Karpas-422 (cell line): ENCODE measurements around the gene ANTXR1. TPM values are rescaled to one million over a fixed set of nuclear protein-coding genes. Genes with fewer than 3 reads are reported as not detected.
"Not testable (repeated sequence)": the region's sequence is repeated elsewhere in the genome, so short reads cannot be mapped to it uniquely, and the experiment has no call there.

Source experiments
- DNase-seq: peaks from one replicate; pipeline ENCODE4 v3.0.0-alpha.2; 2015
- H2AFZ ChIP-seq: fragments of 200-600 bp; sonication (generic); 2 replicates; pipeline ENCODE4 v1.6.1; 2014; ENCODE audit warnings: antibody characterized with exemption, low read length, mixed read lengths
- H3K27ac ChIP-seq: fragments of 200-600 bp; sonication (generic); 2 replicates; pipeline ENCODE4 v1.5.1; 2014; ENCODE audit warnings: mild to moderate bottlenecking, low read length, moderate library complexity
- H3K27me3 ChIP-seq: fragments of 200-600 bp; sonication (generic); 2 replicates; pipeline ENCODE4 v1.6.1; 2014; ENCODE audit warnings: low read length, mixed read lengths
- H3K36me3 ChIP-seq: fragments of 200-600 bp; sonication (generic); 2 replicates; pipeline ENCODE4 v1.6.1; 2014; ENCODE audit warnings: low read length, mixed read lengths; ENCODE audit not compliant: insufficient read depth
- H3K4me1 ChIP-seq: fragments of 200-600 bp; sonication (generic); 2 replicates; pipeline ENCODE4 v1.6.1; 2014; ENCODE audit warnings: mild to moderate bottlenecking, low read length, mixed read lengths
- H3K4me2 ChIP-seq: fragments of 200-600 bp; sonication (generic); 2 replicates; pipeline ENCODE4 v1.6.1; 2014; ENCODE audit warnings: low read length, low read depth, mild to moderate bottlenecking; ENCODE audit not compliant: poor library complexity, severe bottlenecking
- H3K4me3 ChIP-seq: fragments of 200-600 bp; sonication (generic); 2 replicates; pipeline ENCODE4 v1.5.1; 2014; ENCODE audit warnings: mild to moderate bottlenecking, antibody characterized with exemption, low read length, mixed read lengths
- H3K79me2 ChIP-seq: fragments of 200-600 bp; sonication (generic); 2 replicates; pipeline ENCODE4 v1.6.1; 2014; ENCODE audit warnings: mild to moderate bottlenecking, low read length, mixed read lengths
- H3K9ac ChIP-seq: fragments of 200-600 bp; sonication (generic); 2 replicates; pipeline ENCODE4 v1.6.0; 2014; ENCODE audit warnings: low read length
- H3K9me2 ChIP-seq: fragments of 200-600 bp; sonication (generic), shearing (Covaris generic); replicated peaks from 2 replicates; pipeline ENCODE4 v1.6.0; 2014; ENCODE audit warnings: mild to moderate bottlenecking, low read length, moderate library complexity; ENCODE audit not compliant: insufficient read depth
- H3K9me3 ChIP-seq: fragments of 300-700, 200-600 bp; sonication (generic); 2 replicates; pipeline ENCODE4 v1.6.1; 2014; ENCODE audit warnings: low read length, mixed read lengths
- H4K20me1 ChIP-seq: fragments of 200-600 bp; sonication (generic); 2 replicates; pipeline ENCODE4 v1.6.1; 2014; ENCODE audit warnings: mild to moderate bottlenecking, antibody characterized with exemption, low read length, low read depth; ENCODE audit not compliant: insufficient read depth
- total RNA-seq: library from RNA; depleted of rRNA; stranded (reverse); fragments of >200 nt; shearing (Covaris generic); gene quantifications from 2 replicates; pipeline ENCODE4 v1.2.3, GENCODE V29; 2014; ENCODE audit warnings: low replicate concordance

ANTXR1 gene
- total RNA-seq, 1 experiment from 2014 or later, result not detected

GRCh38 chr2:69235835-69236234 lies 222.9 kb downstream of the ANTXR1 start:
- not testable (repeated sequence) for H3K79me2 ChIP-seq, H3K4me3 ChIP-seq, H3K4me1 ChIP-seq, H3K27ac ChIP-seq, H4K20me1 ChIP-seq, H3K4me2 ChIP-seq, H3K27me3 ChIP-seq, DNase-seq, H3K9me3 ChIP-seq, H2AFZ ChIP-seq, H3K9me2 ChIP-seq, H3K36me3 ChIP-seq, H3K9ac ChIP-seq

- no peak overlapping the region for H2AFZ ChIP-seq
- H3K4me3 ChIP-seq, result no peak overlapping the region
- H3K36me3 ChIP-seq, result no peaks in the 10 kb centered on the region
- no peak overlapping the region for H3K9ac ChIP-seq
- no peaks in the 10 kb centered on the region for H3K27me3 ChIP-seq
- no peaks in the 10 kb centered on the region for H3K79me2 ChIP-seq
- no peaks in the 10 kb centered on the region for H3K4me1 ChIP-seq
- H3K9me3 ChIP-seq, result no peaks in the 10 kb centered on the region
- no peaks in the 10 kb centered on the region for H3K9me2 ChIP-seq
- DNase-seq, result no peak
- H3K27ac ChIP-seq, result no peak overlapping the region
- no peaks in the 10 kb centered on the region for H4K20me1 ChIP-seq
- H3K4me2 ChIP-seq, result no peak overlapping the region
Observed at GRCh38 chr2:69237070-69237670, 224.2 kb downstream of the ANTXR1 start.

- Histone ChIP-seq H3K79me2 (no peaks in the 10 kb centered on the region), H3K9me2 (no peaks in the 10 kb centered on the region), H3K9ac (no peak overlapping the region), H3K4me1 (no peaks in the 10 kb centered on the region), H3K9me3 (no peaks in the 10 kb centered on the region), H3K27me3 (no peaks in the 10 kb centered on the region), H3K27ac (no peak overlapping the region), H3K4me2 (no peak overlapping the region), H3K4me3 (no peak overlapping the region), H3K36me3 (no peaks in the 10 kb centered on the region), H2AFZ (no peak overlapping the region), H4K20me1 (no peaks in the 10 kb centered on the region)
- DNase-seq, result no peak
Observed at GRCh38 chr2:69238449-69239031, 225.6 kb downstream of the ANTXR1 start.

GRCh38 chr2:69241093-69241492 lies 228.1 kb downstream of the ANTXR1 start:
- Histone ChIP-seq H3K36me3 (no peaks in the 10 kb centered on the region), H3K27me3 (no peaks in the 10 kb centered on the region), H3K4me1 (no peaks in the 10 kb centered on the region), H3K9me2 (no peaks in the 10 kb centered on the region), H4K20me1 (no peaks in the 10 kb centered on the region), H2AFZ (no peak overlapping the region), H3K9ac (no peak overlapping the region), H3K27ac (no peak overlapping the region), H3K79me2 (no peaks in the 10 kb centered on the region), H3K9me3 (no peaks in the 10 kb centered on the region), H3K4me2 (no peak overlapping the region), H3K4me3 (no peak overlapping the region)
- DNase-seq, result no peak

GRCh38 chr2:69241664-69242514 lies 228.9 kb downstream of the ANTXR1 start:
- H3K9me3 ChIP-seq, result no peaks in the 10 kb centered on the region
- no peaks in the 10 kb centered on the region for H3K9me2 ChIP-seq
- H3K9ac ChIP-seq, result no peak overlapping the region
- no peak overlapping the region for H3K4me2 ChIP-seq
- no peak overlapping the region for H3K4me3 ChIP-seq
- H3K36me3 ChIP-seq, result no peaks in the 10 kb centered on the region
- no peak overlapping the region for H3K27ac ChIP-seq
- no peak overlapping the region for H2AFZ ChIP-seq
- no peaks in the 10 kb centered on the region for H3K79me2 ChIP-seq
- DNase-seq, result no peak
- H4K20me1 ChIP-seq, result no peaks in the 10 kb centered on the region
- no peaks in the 10 kb centered on the region for H3K27me3 ChIP-seq
- no peaks in the 10 kb centered on the region for H3K4me1 ChIP-seq

GRCh38 chr2:69242651-69243051 lies 229.7 kb downstream of the ANTXR1 start:
- no peak overlapping the region for H3K4me2 ChIP-seq
- no peaks in the 10 kb centered on the region for H3K27me3 ChIP-seq
- H3K36me3 ChIP-seq, result no peaks in the 10 kb centered on the region
- no peaks in the 10 kb centered on the region for H3K79me2 ChIP-seq
- no peak overlapping the region for H3K9ac ChIP-seq
- no peak overlapping the region for H3K4me3 ChIP-seq
- H4K20me1 ChIP-seq, result no peaks in the 10 kb centered on the region
- H3K9me3 ChIP-seq, result no peaks in the 10 kb centered on the region
- no peak overlapping the region for H2AFZ ChIP-seq
- H3K9me2 ChIP-seq, result no peaks in the 10 kb centered on the region
- H3K27ac ChIP-seq, result no peak overlapping the region
- no peaks in the 10 kb centered on the region for H3K4me1 ChIP-seq
- DNase-seq, result no peak

- Histone ChIP-seq H3K4me3 (no peak overlapping the region), H3K9me3 (no peaks in the 10 kb centered on the region), H3K27ac (no peak overlapping the region), H3K4me2 (no peak overlapping the region), H4K20me1 (no peaks in the 10 kb centered on the region), H3K4me1 (no peaks in the 10 kb centered on the region), H3K79me2 (no peaks in the 10 kb centered on the region), H3K9ac (no peak overlapping the region), H3K9me2 (no peaks in the 10 kb centered on the region), H3K36me3 (no peaks in the 10 kb centered on the region), H2AFZ (no peak overlapping the region), H3K27me3 (no peaks in the 10 kb centered on the region)
- DNase-seq, result no peak
Observed at GRCh38 chr2:69243652-69244051, 230.7 kb downstream of the ANTXR1 start.

- Histone ChIP-seq H3K4me2 (no peak overlapping the region), H3K27me3 (no peaks in the 10 kb centered on the region), H3K9me2 (no peaks in the 10 kb centered on the region), H4K20me1 (no peaks in the 10 kb centered on the region), H3K4me1 (no peaks in the 10 kb centered on the region), H3K36me3 (no peaks in the 10 kb centered on the region), H3K27ac (no peak overlapping the region), H3K4me3 (no peak overlapping the region), H2AFZ (no peak overlapping the region), H3K9me3 (no peaks in the 10 kb centered on the region), H3K79me2 (no peaks in the 10 kb centered on the region), H3K9ac (no peak overlapping the region)
- no peak for DNase-seq
Observed at GRCh38 chr2:69244882-69245281, 231.9 kb downstream of the ANTXR1 start.
